AG04449 (cell line): ENCODE results near the gene OR10G6.
"Not testable (repeated sequence)": the region's sequence is repeated elsewhere in the genome, so short reads cannot be mapped to it uniquely, and the experiment has no call there.

Experiments
- CTCF ChIA-PET: fragments of 350-600 bp; formaldehyde crosslinking; extraction: SDS; loops from one replicate; lab custom pipeline; 2021; ENCODE audit warnings: antibody characterized with exemption; lab: Yijun Ruan, JAX
- POLR2A ChIA-PET: fragments of 400-600, 350-600 bp; formaldehyde crosslinking; extraction: SDS; loops from one replicate; lab custom pipeline; 2020; ENCODE audit warnings: antibody characterized with exemption, inconsistent platforms; lab: Yijun Ruan, JAX
- DNase-seq: peaks from one replicate; pipeline ENCODE4 v3.0.0-alpha.2; 2010; ENCODE audit warnings: low read depth, low spot score
- H3K4me3 ChIP-seq: 2 replicates; pipeline ENCODE4 v1.5.1; 2011; ENCODE audit warnings: low read depth, mild to moderate bottlenecking, control low read depth, low read length
- CTCF ChIP-seq: IDR thresholded peaks from one replicate; pipeline ENCODE4 v1.5.1; 2011; ENCODE audit warnings: mild to moderate bottlenecking, moderate library complexity, low read length, control low read depth, inconsistent platforms; ENCODE audit not compliant: insufficient read depth; ENCODE audit errors: missing control alignments

The OR10G6 gene

GRCh38 chr11:123995119-123995518 is at the start of gene OR10G6:
TSS of gene OR10G6 (minus strand) at chr11:123995161. CDS start at chr11:123995161, 0 bp downstream.
- no peak for DNase-seq
- no peak within 1 kb of the TSS for H3K4me3 ChIP-seq
- POLR2A ChIA-PET: no interaction called here
- CTCF ChIA-PET: no interaction called here
- no peak for TF ChIP-seq CTCF

- DNase-seq: no peak
- ChIA-PET POLR2A (interaction anchor here (0.6 kb wide), 1 partner anchor 15 kb away, joined by 3 read pairs; no protein-coding TSS in a partner anchor), CTCF (no interaction called here)
- H3K4me3 ChIP-seq: no peak overlapping the region
- TF ChIP-seq CTCF: no peak
These were observed 48.5 kb upstream of the OR10G6 start for GRCh38 chr11:124043420-124043819.

GRCh38 chr11:124041254-124041653 is 46.3 kb upstream of the OR10G6 start, which contains the start of gene OR10G7:
TSS of gene OR10G7 (minus strand) at chr11:124041325. CDS start at chr11:124039001, 2,324 bp downstream.
- no peak for DNase-seq
- no peak for TF ChIP-seq CTCF
- ChIA-PET POLR2A (interaction anchor here (0.6 kb wide), 1 partner anchor 1476 kb away, joined by 4 read pairs; no protein-coding TSS in a partner anchor), CTCF (interaction anchor here (1.0 kb wide), 1 partner anchor 28 kb away, joined by 3 read pairs; no protein-coding TSS in a partner anchor)
- H3K4me3 ChIP-seq: no peak within 1 kb of the TSS

- CTCF ChIA-PET: interaction anchor here (1.0 kb wide), 1 partner anchor 30 kb away, joined by 3 read pairs; no protein-coding TSS in a partner anchor
- TF ChIP-seq CTCF: no peak
- H3K4me3 ChIP-seq: no peak overlapping the region
- POLR2A ChIA-PET: no interaction called here
- DNase-seq: no peak
These were observed 44.6 kb upstream of the OR10G6 start for GRCh38 chr11:124039557-124039956.

- no peak overlapping the region for H3K4me3 ChIP-seq
- TF ChIP-seq CTCF: no peak
- ChIA-PET POLR2A (no interaction called here), CTCF (no interaction called here)
- no peak for DNase-seq
These were observed 41.7 kb upstream of the OR10G6 start for GRCh38 chr11:124036666-124037065.

GRCh38 chr11:124026498-124026897 is 31.5 kb upstream of the OR10G6 start, which contains the start of gene OR10G8:
TSS of gene OR10G8 (plus strand) at chr11:124026798. CDS start at chr11:124029623, 2,825 bp downstream.
- DNase-seq: no peak
- POLR2A ChIA-PET: no interaction called here
- TF ChIP-seq CTCF: no peak
- CTCF ChIA-PET: no interaction called here
- H3K4me3 ChIP-seq: no peak within 1 kb of the TSS

GRCh38 chr11:124015837-124016236 is 20.9 kb upstream of the OR10G6 start:
- CTCF ChIA-PET, H3K4me3 ChIP-seq, POLR2A ChIA-PET, DNase-seq: not testable (repeated sequence)
